Gastrocnemius medialis (tissue), 4 donors: ENCODE measurements around the gene EYA4. TPM values are rescaled to one million over a fixed set of nuclear protein-coding genes. Genes with fewer than 3 reads are reported as not detected.
"Not testable (repeated sequence)": the region's sequence is repeated elsewhere in the genome, so short reads cannot be mapped to it uniquely, and the experiment has no call there.

ENCODE experiments used
- ATAC-seq, 2 donors: fragments of 150-250 bp; one replicate each; pipeline ENCODE4 v1.9.1; 2016
- DNase-seq, 2 donors: peaks; one replicate each; pipeline ENCODE4 v3.0.0-alpha.2; 2019
- H3K27ac ChIP-seq, 4 donors: fragments of 200-600 bp; sonication (generic); 1 replicate in 1 of 4; 2 replicates in 3 of 4; pipeline ENCODE4 v1.5.1; 2016 to 2018; ENCODE audit warnings: mild to moderate bottlenecking in 2 of 4, moderate library complexity in 1 of 4
- H3K27me3 ChIP-seq, 3 donors: fragments of 200-600 bp; sonication (generic) in 2 of 3; 1 replicate in 1 of 3; 2 replicates in 2 of 3; pipeline versions ENCODE4 v1.5.1 to v1.6.0; 2016 to 2019; ENCODE audit warnings: mild to moderate bottlenecking in 1 of 3, moderate library complexity in 1 of 3
- H3K36me3 ChIP-seq, 2 donors: fragments of 200-600 bp; sonication (generic) in 1 of 2; one replicate each; pipeline ENCODE4 v1.5.1; 2017 to 2018
- H3K4me1 ChIP-seq, 2 donors: fragments of 200-600 bp; sonication (generic) in 1 of 2; one replicate each; pipeline ENCODE4 v1.5.1; 2016 to 2017; ENCODE audit warnings: mild to moderate bottlenecking in 2 of 2
- H3K4me3 ChIP-seq, 4 donors: fragments of 200-600 bp; sonication (generic) in 3 of 4; 1 replicate in 1 of 4; 2 replicates in 3 of 4; pipeline ENCODE4 v1.5.1; 2016 to 2019; ENCODE audit warnings: mild to moderate bottlenecking in 2 of 4
- H3K9me3 ChIP-seq, 3 donors: fragments of 200-600 bp; sonication (generic) in 2 of 3; 1 replicate in 1 of 3; 2 replicates in 2 of 3; pipeline ENCODE4 v1.5.1; 2016 to 2019
- CTCF ChIP-seq, 5 experiments: fragments of 450-650 bp in 3 of 5; fragments of 200-600 bp in 2 of 5; sonication (generic) in 2 of 5; IDR thresholded peaks in 4 of 5; conservative IDR thresholded peaks in 1 of 5; 1 replicate in 4 of 5; 2 replicates in 1 of 5; pipeline ENCODE4 v1.5.1; 2016 to 2019; ENCODE audit warnings: antibody characterized with exemption in 5 of 5, mild to moderate bottlenecking in 3 of 5, moderate library complexity in 3 of 5
- POLR2A ChIP-seq, 2 donors: fragments of 450-650 bp; IDR thresholded peaks; one replicate each; pipeline ENCODE4 v1.6.1; 2017; ENCODE audit warnings: antibody characterized with exemption in 2 of 2, mild to moderate bottlenecking in 2 of 2, moderate library complexity in 2 of 2
- in situ Hi-C, 4 donors: fragments of 200-750 bp; cut with MboI; loops; one replicate each; pipeline versions ENCODE4 v1.15.0 to v1.8.0; 2017; ENCODE audit warnings: low sequenced_read_pairs in 4 of 4
- intact Hi-C: fragments of 100-400 bp; cut with DNase I; formaldehyde crosslinking; loops from one replicate; pipeline ENCODE4 v1.15.1; 2023; ENCODE audit warnings: low total_unique reads
- total RNA-seq, 4 donors: library from RNA; depleted of rRNA; stranded (reverse); fragments of >200 nt; gene quantifications; one replicate each; pipeline versions ENCODE4 v1.1.0 to v1.2.3, GENCODE V29; 2016

EYA4 gene
- total RNA-seq, 4 donors from 2014 or later = 33.7 to 110 (median 62.1) TPM

- peaks cover 48 to 49% of the 10 kb centered on the region in 2 donors for H3K4me1 ChIP-seq
- TF ChIP-seq POLR2A (IDR thresholded peaks at IDR 0.05) = no peak
- H3K27me3 ChIP-seq = no peaks in the 10 kb centered on the region
- peak overlapping the region; percentile 68 to 86 (median 80) for H3K27ac ChIP-seq
- DNase-seq (peak; percentile 76 to 79), ATAC-seq (peak; percentile 85 to 86)
- in situ Hi-C loops (loop anchor here (5.0 to 25.0 kb wide), 8 partner anchors 367 to 1040 kb away; partner anchors contain the start of genes TAAR9 (in 2 of the 4) and STX7 (in 1 of the 4)), intact Hi-C loops (loop anchor here (2.0 to 5.0 kb wide), 6 partner anchors 310 to 1020 kb away; partner anchors contain the start of gene EYA4)
- no peaks in the 10 kb centered on the region for H3K36me3 ChIP-seq
- no peak overlapping the region for H3K4me3 ChIP-seq
- H3K9me3 ChIP-seq = no peaks in the 10 kb centered on the region
Measured at GRCh38 chr6:133551847-133552341, 310.7 kb downstream of the EYA4 start.

- H3K9me3 ChIP-seq = no peaks in the 10 kb centered on the region
- H3K27me3 ChIP-seq = no peaks in the 10 kb centered on the region
- no peaks in the 10 kb centered on the region for H3K36me3 ChIP-seq
- peak; percentile 48 to 74 (median 62) for TF ChIP-seq CTCF (IDR thresholded peaks at IDR 0.05 in 4 of 5, conservative IDR thresholded peaks at IDR 0.05 in 1 of 5)
- no peak for TF ChIP-seq POLR2A (IDR thresholded peaks at IDR 0.05)
- peak in 1 of 2 donors; percentile 26 for ATAC-seq
- H3K4me3 ChIP-seq = no peak overlapping the region
- DNase-seq = peak; percentile 17 to 31
- H3K27ac ChIP-seq = peak overlapping the region in 1 of 4 donors; percentile 79
- in situ Hi-C loops = loop anchor here (5.0 to 25.0 kb wide), 8 partner anchors 369 to 1041 kb away; partner anchors contain the start of genes TAAR9 (in 2 of the 4) and STX7 (in 1 of the 4)
- intact Hi-C loops = loop anchor here (1.0 to 5.0 kb wide), 7 partner anchors 311 to 1021 kb away; partner anchors contain the start of gene EYA4
- peaks cover 33 to 41% of the 10 kb centered on the region in 2 donors for H3K4me1 ChIP-seq
Measured at GRCh38 chr6:133553652-133554051, 312.5 kb downstream of the EYA4 start.

- H3K4me1 ChIP-seq = peaks cover 28 to 37% of the 10 kb centered on the region in 2 donors
- not testable (repeated sequence) for H3K36me3 ChIP-seq, ATAC-seq, H3K27me3 ChIP-seq, H3K9me3 ChIP-seq, H3K27ac ChIP-seq, DNase-seq, H3K4me3 ChIP-seq
- in situ Hi-C loops = loop anchor here (5.0 to 25.0 kb wide), 8 partner anchors 369 to 1042 kb away; partner anchors contain the start of genes TAAR9 (in 2 of the 4) and STX7 (in 1 of the 4)
- intact Hi-C loops = loop anchor here (5.0 kb wide), 4 partner anchors 312 to 1022 kb away; partner anchors contain the start of gene EYA4
Measured at GRCh38 chr6:133554121-133554520, 313.0 kb downstream of the EYA4 start.

- peaks cover 0 to 6% (median 0%) of the 10 kb centered on the region in 3 donors for H3K9me3 ChIP-seq
- H3K27me3 ChIP-seq = no peaks in the 10 kb centered on the region
- in situ Hi-C loops = loop anchor here (10.0 to 25.0 kb wide), 7 partner anchors 371 to 1043 kb away; partner anchors contain the start of genes TAAR9 (in 2 of the 4) and STX7 (in 1 of the 4)
- no peak overlapping the region for H3K27ac ChIP-seq
- TF ChIP-seq POLR2A (IDR thresholded peaks at IDR 0.05) (no peak), CTCF (IDR thresholded peaks at IDR 0.05 in 4 of 5, conservative IDR thresholded peaks at IDR 0.05 in 1 of 5) (no peak)
- peaks cover 16 to 21% of the 10 kb centered on the region in 2 donors for H3K4me1 ChIP-seq
- ATAC-seq = no peak
- no peaks in the 10 kb centered on the region for H3K36me3 ChIP-seq
- intact Hi-C loops = no loop called here
- no peak for DNase-seq
- H3K4me3 ChIP-seq = no peak overlapping the region
Measured at GRCh38 chr6:133555685-133556084, 314.5 kb downstream of the EYA4 start.

- no peak overlapping the region for H3K27ac ChIP-seq
- H3K27me3 ChIP-seq = no peaks in the 10 kb centered on the region
- no peak overlapping the region for H3K4me3 ChIP-seq
- DNase-seq (no peak), ATAC-seq (no peak)
- in situ Hi-C loops (loop anchor here (10.0 to 25.0 kb wide), 9 partner anchors 375 to 1048 kb away; partner anchors contain the start of genes TAAR9 (in 2 of the 4) and STX7 (in 1 of the 4)), intact Hi-C loops (loop anchor here (10.0 kb wide), 2 partner anchors 535 to 1045 kb away; partner anchors contain the start of gene STX7)
- H3K9me3 ChIP-seq = peaks cover 0 to 6% (median 0%) of the 10 kb centered on the region in 3 donors
- TF ChIP-seq POLR2A (IDR thresholded peaks at IDR 0.05) (no peak), CTCF (IDR thresholded peaks at IDR 0.05 in 4 of 5, conservative IDR thresholded peaks at IDR 0.05 in 1 of 5) (no peak)
- H3K36me3 ChIP-seq = no peaks in the 10 kb centered on the region
- no peaks in the 10 kb centered on the region for H3K4me1 ChIP-seq
Measured at GRCh38 chr6:133559926-133560325, 318.8 kb downstream of the EYA4 start.
